SK-N-SH (cell line): ENCODE measurements around the gene FRAS1. TPM values are rescaled to one million over a fixed set of nuclear protein-coding genes. Genes with fewer than 3 reads are reported as not detected.

Source experiments
- CTCF ChIA-PET: fragments of 300-600, 350-600 bp; formaldehyde crosslinking; extraction: SDS; loops from one replicate; lab custom pipeline; 2021; lab: Yijun Ruan, JAX
- POLR2A ChIA-PET: fragments of 350-600 bp; sonication (Branson Sonifier 250); formaldehyde crosslinking; extraction: SDS; loops from one replicate; lab custom pipeline; 2020; ENCODE audit warnings: antibody characterized with exemption, inconsistent platforms; lab: Yijun Ruan, JAX
- DNase-seq: peaks from one replicate; pipeline ENCODE4 v3.0.0; 2012
- H2AFZ ChIP-seq: fragments of 200-600 bp; sonication (generic); 2 replicates; pipeline ENCODE4 v1.8.1; 2016; ENCODE audit warnings: antibody characterized with exemption, mild to moderate bottlenecking, low read depth
- H3F3A ChIP-seq: fragments of 200-600 bp; sonication (generic); replicated peaks from 2 replicates; pipeline ENCODE3; 2016; ENCODE audit warnings: antibody characterized with exemption, mild to moderate bottlenecking; ENCODE audit not compliant: insufficient read depth
- H3K27ac ChIP-seq, 2 experiments: fragments of 200-500 bp in 1 of 2; fragments of 200-600 bp in 1 of 2; sonication (Bioruptor generic) in 1 of 2; sonication (generic), shearing (Covaris generic) in 1 of 2; 2 replicates each; pipeline versions ENCODE4 v1.5.1 to v1.6.1; 2014 to 2016; ENCODE audit warnings: low read depth in 2 of 2, inconsistent platforms in 1 of 2, low read length in 1 of 2, mild to moderate bottlenecking in 1 of 2, mixed read lengths in 1 of 2
- H3K27me3 ChIP-seq: fragments of 200-600 bp; sonication (generic), shearing (Covaris generic); 2 replicates; pipeline ENCODE4 v1.6.1; 2016; ENCODE audit warnings: mixed run types; ENCODE audit not compliant: insufficient read depth
- H3K36me3 ChIP-seq, 2 experiments: fragments of 200-500 bp in 1 of 2; fragments of 200-600 bp in 1 of 2; sonication (Bioruptor generic) in 1 of 2; sonication (generic) in 1 of 2; replicated peaks in 1 of 2; 2 replicates each; pipeline versions ENCODE3 to v1.5.1; 2014 to 2016; ENCODE audit warnings: low read length in 1 of 2, mild to moderate bottlenecking in 1 of 2; ENCODE audit not compliant: insufficient read depth in 2 of 2, control insufficient read depth in 1 of 2
- H3K4me1 ChIP-seq, 2 experiments: fragments of 200-500 bp in 1 of 2; fragments of 200-600 bp in 1 of 2; sonication (Bioruptor generic) in 1 of 2; sonication (generic), shearing (Covaris generic) in 1 of 2; 2 replicates each; pipeline versions ENCODE4 v1.5.1 to v1.6.1; 2014 to 2016; ENCODE audit warnings: low read depth in 1 of 2, low read length in 1 of 2, mixed run types in 1 of 2; ENCODE audit not compliant: insufficient read depth in 2 of 2, control insufficient read depth in 1 of 2
- H3K4me2 ChIP-seq: fragments of 200-600 bp; sonication (generic), shearing (Covaris generic); 2 replicates; pipeline ENCODE4 v1.6.1; 2017; ENCODE audit warnings: mixed run types
- H3K4me3 ChIP-seq, 2 experiments: fragments of 200-500 bp in 1 of 2; fragments of 200-600 bp in 1 of 2; sonication (Bioruptor generic) in 1 of 2; sonication (generic), shearing (Covaris generic) in 1 of 2; 2 replicates each; pipeline versions ENCODE4 v1.5.1 to v1.8.1; 2014 to 2016; ENCODE audit warnings: low read depth in 2 of 2, inconsistent platforms in 1 of 2, low read length in 1 of 2, mild to moderate bottlenecking in 1 of 2, mixed read lengths in 1 of 2, moderate library complexity in 1 of 2
- H3K79me2 ChIP-seq: fragments of 200-600 bp; sonication (generic); 2 replicates; pipeline ENCODE4 v1.8.1; 2017; ENCODE audit warnings: mild to moderate bottlenecking; ENCODE audit not compliant: insufficient read depth
- H3K9ac ChIP-seq: fragments of 200-600 bp; sonication (generic); 2 replicates; pipeline ENCODE4 v1.6.1; 2017; ENCODE audit warnings: mixed run types
- H3K9me2 ChIP-seq: fragments of 200-600 bp; sonication (generic); 2 replicates; pipeline ENCODE4 v1.6.1; 2017; ENCODE audit warnings: mixed run types
- H3K9me3 ChIP-seq: fragments of 200-600 bp; sonication (generic); 2 replicates; pipeline ENCODE4 v1.6.1; 2017; ENCODE audit warnings: mixed run types, mild to moderate bottlenecking, moderate library complexity
- H4K20me1 ChIP-seq: fragments of 200-600 bp; sonication (generic); 2 replicates; pipeline ENCODE4 v1.6.1; 2017; ENCODE audit warnings: mild to moderate bottlenecking, mixed run types; ENCODE audit not compliant: insufficient read depth
- CHD2 ChIP-seq: fragments of 150-350 bp; IDR thresholded peaks from 2 replicates; pipeline ENCODE4 v1.6.1; 2018; ENCODE audit warnings: low read length; ENCODE audit not compliant: partially characterized antibody
- CTCF ChIP-seq: fragments of 200-600 bp; sonication (generic); IDR thresholded peaks from 2 replicates; pipeline ENCODE4 v1.6.1; 2017; ENCODE audit warnings: antibody characterized with exemption, mild to moderate bottlenecking, moderate library complexity
- FOSL2 ChIP-seq: IDR thresholded peaks from 2 replicates; pipeline ENCODE4 v1.4.0; 2012; ENCODE audit warnings: low read depth, mild to moderate bottlenecking, moderate library complexity, borderline replicate concordance
- FOXJ3 ChIP-seq: sonication (generic); formaldehyde crosslinking; IDR thresholded peaks from 2 replicates; pipeline ENCODE4 v1.5.1; 2020; ENCODE audit warnings: mild to moderate bottlenecking, missing genetic modification reagents
- GABPA ChIP-seq: IDR thresholded peaks from 2 replicates; pipeline ENCODE4 v1.4.0; 2012; ENCODE audit warnings: low read depth, mild to moderate bottlenecking
- GATA2 ChIP-seq: sonication (generic); formaldehyde crosslinking; IDR thresholded peaks from 2 replicates; pipeline ENCODE4 v1.5.0; 2020; ENCODE audit warnings: mild to moderate bottlenecking, missing genetic modification reagents
- JUND ChIP-seq: IDR thresholded peaks from 2 replicates; pipeline ENCODE4 v1.4.0; 2012
- MAX ChIP-seq: IDR thresholded peaks from 2 replicates; pipeline ENCODE4 v1.4.0; 2012; ENCODE audit warnings: low read depth
- MEF2A ChIP-seq: IDR thresholded peaks from 2 replicates; pipeline ENCODE4 v1.4.0; 2012; ENCODE audit warnings: low read depth, borderline replicate concordance
- NFIC ChIP-seq: IDR thresholded peaks from 2 replicates; pipeline ENCODE4 v1.4.0; 2012; ENCODE audit warnings: borderline replicate concordance
- NRF1 ChIP-seq: IDR thresholded peaks from 2 replicates; pipeline ENCODE4 v1.6.1; 2012; ENCODE audit warnings: low read depth, mild to moderate bottlenecking, low read length
- PBX3 ChIP-seq: IDR thresholded peaks from 2 replicates; pipeline ENCODE4; 2012
- POLR2AphosphoS5 ChIP-seq: IDR thresholded peaks from 2 replicates; pipeline ENCODE4 v1.6.1; 2012; ENCODE audit warnings: low read depth, low read length
- RXRA ChIP-seq: IDR thresholded peaks from 2 replicates; pipeline ENCODE4 v1.4.0; 2012; ENCODE audit warnings: low read depth, mild to moderate bottlenecking, borderline replicate concordance
- SMC3 ChIP-seq: IDR thresholded peaks from 2 replicates; pipeline ENCODE4 v1.6.1; 2012; ENCODE audit warnings: low read depth, low read length, improper control_type of control experiment
- TEAD4 ChIP-seq: IDR thresholded peaks from 2 replicates; pipeline ENCODE4 v1.4.0; 2012; ENCODE audit warnings: mild to moderate bottlenecking, borderline replicate concordance; ENCODE audit not compliant: insufficient read depth
- USF2 ChIP-seq: fragments of 150-350 bp; IDR thresholded peaks from 2 replicates; pipeline ENCODE4 v1.6.1; 2017; ENCODE audit warnings: antibody characterized with exemption, low read length, low read depth, borderline replicate concordance
- WGBS: methylation state at CpG from one replicate; pipeline ENCODE4 v1.1.6; 2017; ENCODE audit warnings: low lambda C conversion rate; 5-methylcytosine and 5-hydroxymethylcytosine counted together
- polyA plus RNA-seq, 3 experiments: library from polyadenylated mRNA; depleted of rRNA; stranded (reverse); fragments of >200 nt; gene quantifications; 2 replicates each; pipeline ENCODE4 v1.2.3, GENCODE V29; 2012

Gene FRAS1
- polyA plus RNA-seq, 1 of the 3 experiments (the other 2 are of a cell fraction), result 8.3 TPM

- H3K4me1 ChIP-seq, result peaks cover 0 to 6% of the 10 kb centered on the region in 2 experiments; a peak in 1 of 4 replicates
- no peaks in the 10 kb centered on the region for H3K79me2 ChIP-seq
- H3K9ac ChIP-seq, result no peak overlapping the region
- TF ChIP-seq CHD2 (no peak), POLR2AphosphoS5 (no peak), FOSL2 (no peak), CTCF (no peak), MEF2A (no peak), TEAD4 (no peak), GATA2 (CRISPR knock-in tag) (no peak), SMC3 (no peak), PBX3 (no peak), GABPA (no peak), NRF1 (no peak)
- H3K27me3 ChIP-seq, result no peaks in the 10 kb centered on the region
- H3K27ac ChIP-seq, result no peak overlapping the region
- ChIA-PET CTCF (interaction anchor here (1.0 to 1.9 kb wide), 2 partner anchors 36 to 37 kb away, joined by 3 to 5 read pairs; no protein-coding TSS in a partner anchor), POLR2A (no interaction called here)
- WGBS, result 91% methylated on average over 2 of the region's 2 CpGs
- H3K4me3 ChIP-seq, result no peak overlapping the region
- H3K36me3 ChIP-seq, result no peaks in the 10 kb centered on the region
- H3F3A ChIP-seq, result peaks cover 7% of the 10 kb centered on the region
- H4K20me1 ChIP-seq, result no peaks in the 10 kb centered on the region
- no peak overlapping the region for H3K4me2 ChIP-seq
- H3K9me3 ChIP-seq, result no peaks in the 10 kb centered on the region
- no peak overlapping the region for H2AFZ ChIP-seq
- H3K9me2 ChIP-seq, result no peaks in the 10 kb centered on the region
- no peak for DNase-seq
Observed at GRCh38 chr4:78095081-78095480, 38.0 kb downstream of the FRAS1 start.

- Histone ChIP-seq H3K27ac (no peak overlapping the region), H3K27me3 (no peaks in the 10 kb centered on the region), H3K9me3 (no peaks in the 10 kb centered on the region), H3F3A (no peaks in the 10 kb centered on the region), H3K4me2 (no peak overlapping the region), H4K20me1 (no peaks in the 10 kb centered on the region), H3K9me2 (no peaks in the 10 kb centered on the region), H3K4me3 (no peak overlapping the region), H3K9ac (no peak overlapping the region), H3K79me2 (no peaks in the 10 kb centered on the region), H3K4me1 (no peaks in the 10 kb centered on the region), H2AFZ (no peak overlapping the region), H3K36me3 (no peaks in the 10 kb centered on the region)
- ChIA-PET CTCF (no interaction called here), POLR2A (no interaction called here)
- DNase-seq, result no peak
- TF ChIP-seq RXRA (no peak), NFIC (no peak), JUND (no peak), USF2 (no peak), FOXJ3 (no peak), MAX (no peak)
- WGBS, result 75% methylated on average over 3 of the region's 3 CpGs
Observed at GRCh38 chr4:78099058-78099457, 41.9 kb downstream of the FRAS1 start.
